Type B pancreatic cell (in vitro differentiated cells): ENCODE results near the gene GAB1. TPM values are rescaled to one million over a fixed set of nuclear protein-coding genes. Genes with fewer than 3 reads are reported as not detected.

Source experiments
- DNase-seq: peaks from one replicate; pipeline ENCODE4 v3.0.0; 2021; ENCODE audit warnings: mixed read lengths; ENCODE audit not compliant: unreplicated experiment; ENCODE audit errors: extremely low spot score
- H3K27ac Mint-ChIP-seq: 2 replicates; pipeline ENCODE4 v1.8.0; 2021; ENCODE audit warnings: mild to moderate bottlenecking, mixed read lengths
- H3K27me3 Mint-ChIP-seq: 2 replicates; pipeline ENCODE4 v1.8.0; 2021; ENCODE audit warnings: mixed read lengths
- H3K36me3 Mint-ChIP-seq: 2 replicates; pipeline ENCODE4 v1.8.0; 2021; ENCODE audit warnings: mixed read lengths
- H3K4me1 Mint-ChIP-seq: one replicate; pipeline ENCODE4 v1.8.0; 2021; ENCODE audit warnings: mixed read lengths; ENCODE audit not compliant: unreplicated experiment
- H3K4me3 Mint-ChIP-seq: 2 replicates; pipeline ENCODE4 v1.8.0; 2021; ENCODE audit warnings: mild to moderate bottlenecking, mixed read lengths
- H3K9me3 Mint-ChIP-seq: 2 replicates; pipeline ENCODE4 v1.8.0; 2021; ENCODE audit warnings: mixed read lengths
- total RNA-seq: library from RNA; stranded (reverse); gene quantifications from 2 replicates; pipeline ENCODE4 v1.2.1, GENCODE V29; 2021; ENCODE audit warnings: low replicate concordance
- TF ChIP-seq, protein P1 (sequence below): fragments of 200-600 bp; sonication (generic); conservative IDR thresholded peaks from 2 replicates; pipeline ENCODE4 v1.5.0; 2021; ENCODE audit warnings: antibody characterized with exemption, mild to moderate bottlenecking

Gene GAB1
- total RNA-seq, 1 donor from 2014 or later, result 27.0 TPM

DNA sequence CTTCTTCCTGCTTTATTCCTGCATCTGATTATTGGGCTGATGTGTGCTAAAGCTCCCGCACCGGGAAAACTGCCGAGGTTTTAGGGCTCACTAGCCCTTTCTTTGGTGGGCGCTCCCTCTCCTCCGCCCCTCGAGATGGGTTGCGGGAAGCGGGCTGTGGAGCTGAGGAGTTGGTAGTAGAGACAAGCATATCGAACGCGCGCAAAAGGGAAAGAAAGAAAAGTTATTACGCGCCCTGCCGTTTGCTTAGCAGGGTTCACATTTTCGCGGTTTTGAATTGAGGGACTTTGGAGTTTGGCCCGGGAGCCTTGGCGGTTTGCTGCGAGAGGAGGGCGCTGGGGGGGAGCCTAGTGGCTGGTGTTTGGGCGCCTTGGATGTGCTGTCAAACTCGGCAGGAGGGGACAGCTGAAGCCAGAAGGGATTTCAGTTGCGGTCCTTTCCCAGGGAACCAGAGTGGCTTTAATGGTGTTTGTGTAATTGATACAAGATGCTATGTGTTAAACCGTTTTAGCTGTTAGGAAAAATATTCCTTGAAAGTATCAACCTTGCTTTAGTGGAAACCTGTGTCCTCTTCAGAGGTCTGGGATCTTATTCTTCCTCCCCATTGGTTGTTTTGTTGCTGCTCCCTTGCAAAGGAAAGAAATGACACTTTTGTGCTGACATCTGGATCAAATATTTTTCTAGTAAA is 1.1 kb downstream of the GAB1 start:
- H3K9me3 Mint-ChIP-seq, result no peaks in the 10 kb centered on the region
- no peaks in the 10 kb centered on the region for H3K36me3 Mint-ChIP-seq
- no peaks in the 10 kb centered on the region for H3K27me3 Mint-ChIP-seq
- TF ChIP-seq, protein P1, sequence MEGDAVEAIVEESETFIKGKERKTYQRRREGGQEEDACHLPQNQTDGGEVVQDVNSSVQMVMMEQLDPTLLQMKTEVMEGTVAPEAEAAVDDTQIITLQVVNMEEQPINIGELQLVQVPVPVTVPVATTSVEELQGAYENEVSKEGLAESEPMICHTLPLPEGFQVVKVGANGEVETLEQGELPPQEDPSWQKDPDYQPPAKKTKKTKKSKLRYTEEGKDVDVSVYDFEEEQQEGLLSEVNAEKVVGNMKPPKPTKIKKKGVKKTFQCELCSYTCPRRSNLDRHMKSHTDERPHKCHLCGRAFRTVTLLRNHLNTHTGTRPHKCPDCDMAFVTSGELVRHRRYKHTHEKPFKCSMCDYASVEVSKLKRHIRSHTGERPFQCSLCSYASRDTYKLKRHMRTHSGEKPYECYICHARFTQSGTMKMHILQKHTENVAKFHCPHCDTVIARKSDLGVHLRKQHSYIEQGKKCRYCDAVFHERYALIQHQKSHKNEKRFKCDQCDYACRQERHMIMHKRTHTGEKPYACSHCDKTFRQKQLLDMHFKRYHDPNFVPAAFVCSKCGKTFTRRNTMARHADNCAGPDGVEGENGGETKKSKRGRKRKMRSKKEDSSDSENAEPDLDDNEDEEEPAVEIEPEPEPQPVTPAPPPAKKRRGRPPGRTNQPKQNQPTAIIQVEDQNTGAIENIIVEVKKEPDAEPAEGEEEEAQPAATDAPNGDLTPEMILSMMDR, result no peak
- DNase-seq, result no peak
- H3K4me3 Mint-ChIP-seq, result peak overlapping the region; percentile 98
- H3K27ac Mint-ChIP-seq, result peak overlapping the region; percentile 90
- H3K4me1 Mint-ChIP-seq, result peaks cover 14% of the 10 kb centered on the region

DNA sequence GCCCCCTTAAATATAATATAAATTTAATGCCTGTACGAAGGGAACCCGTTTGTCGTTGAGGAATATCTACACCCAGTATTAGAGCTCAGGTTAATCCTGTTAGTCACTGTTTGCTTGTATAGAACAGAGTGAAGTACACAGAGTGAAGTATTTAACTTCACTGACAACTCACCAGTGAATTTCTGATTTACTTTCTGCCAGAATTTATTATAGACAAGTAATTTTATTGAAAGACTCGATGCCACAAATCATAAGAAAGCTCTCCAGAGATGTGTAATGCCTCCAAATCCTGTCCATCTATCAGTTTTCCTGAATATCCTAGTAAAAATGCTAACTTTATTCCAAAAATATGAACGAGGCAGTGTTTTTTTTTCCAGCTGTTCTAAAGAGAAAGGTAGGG is 1.6 kb downstream of the GAB1 start:
- no peaks in the 10 kb centered on the region for H3K9me3 Mint-ChIP-seq
- no peaks in the 10 kb centered on the region for H3K36me3 Mint-ChIP-seq
- TF ChIP-seq, protein P1, result no peak
- H3K27me3 Mint-ChIP-seq, result no peaks in the 10 kb centered on the region
- peak overlapping the region; percentile 98 for H3K4me3 Mint-ChIP-seq
- DNase-seq, result no peak
- H3K4me1 Mint-ChIP-seq, result peaks cover 17% of the 10 kb centered on the region
- H3K27ac Mint-ChIP-seq, result no peak overlapping the region

- H3K4me3 Mint-ChIP-seq, result peak overlapping the region; percentile 23
- H3K4me1 Mint-ChIP-seq, result peaks cover 27% of the 10 kb centered on the region
- H3K27me3 Mint-ChIP-seq, result no peaks in the 10 kb centered on the region
- peak overlapping the region; percentile 13 for H3K27ac Mint-ChIP-seq
- no peaks in the 10 kb centered on the region for H3K9me3 Mint-ChIP-seq
- no peaks in the 10 kb centered on the region for H3K36me3 Mint-ChIP-seq
- TF ChIP-seq, protein P1, result no peak
- DNase-seq, result no peak
Measured at GRCh38 chr4:143339497-143339896, 2.8 kb downstream of the GAB1 start.

DNA sequence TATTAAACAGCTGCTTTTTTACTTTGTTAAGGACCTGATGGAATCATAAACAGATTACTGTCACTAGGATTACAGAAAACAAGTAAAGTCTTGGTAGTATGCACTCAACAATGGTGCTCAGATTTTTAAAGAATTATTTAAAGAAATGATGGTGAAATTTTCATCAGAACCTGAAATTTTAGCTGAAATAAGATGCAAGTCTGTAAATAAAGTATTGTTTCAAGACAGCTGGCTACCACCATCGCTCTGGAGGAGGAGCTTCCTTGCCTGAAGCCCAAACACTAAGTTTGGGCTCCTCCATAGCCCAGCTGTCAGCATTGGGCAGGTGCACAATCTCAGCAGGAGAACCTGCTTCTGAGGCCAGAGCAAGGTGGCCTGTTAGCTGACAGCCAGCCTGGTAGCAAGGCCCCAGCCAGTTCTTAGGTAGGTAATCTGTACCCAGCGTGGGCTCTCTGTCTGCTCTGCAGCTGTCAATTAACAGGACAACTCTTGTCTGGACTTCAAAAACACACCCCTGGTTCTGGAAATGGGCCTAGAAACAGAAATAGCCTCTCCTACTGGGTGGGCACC is 4.6 kb downstream of the GAB1 start:
- Mint-ChIP-seq H3K4me3 (no peak overlapping the region), H3K27ac (peak overlapping the region; percentile 67), H3K27me3 (no peaks in the 10 kb centered on the region), H3K9me3 (no peaks in the 10 kb centered on the region), H3K4me1 (peaks cover 39% of the 10 kb centered on the region), H3K36me3 (no peaks in the 10 kb centered on the region)
- TF ChIP-seq, protein P1, result no peak
- no peak for DNase-seq

DNA sequence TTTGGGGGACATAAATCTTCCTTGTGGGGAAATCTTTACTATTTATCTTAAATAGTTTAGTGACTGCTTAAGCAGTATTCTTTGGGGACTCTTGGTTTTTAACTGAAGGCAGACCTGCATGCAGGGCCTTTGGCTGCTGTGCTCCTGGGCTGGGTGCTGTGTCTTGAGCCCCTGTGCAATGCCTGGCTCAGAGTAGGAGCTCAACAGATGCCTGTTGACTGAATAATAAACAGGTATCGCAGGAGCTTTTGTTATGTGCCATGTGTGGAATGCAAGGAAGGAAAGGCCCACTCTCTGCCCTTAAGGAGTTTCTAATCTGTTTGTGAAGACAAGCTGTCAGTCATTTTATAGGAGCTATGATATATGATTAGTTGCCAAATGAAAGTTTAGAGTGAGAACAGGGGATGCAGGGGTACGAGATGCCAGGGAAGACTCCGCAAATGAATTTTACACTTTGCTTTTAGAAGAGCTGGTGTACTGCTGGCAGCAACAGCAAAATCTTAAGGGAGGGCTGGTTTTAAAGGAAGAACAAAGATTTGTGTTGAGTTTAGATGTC is 6.7 kb downstream of the GAB1 start:
- H3K4me1 Mint-ChIP-seq, result peaks cover 44% of the 10 kb centered on the region
- H3K9me3 Mint-ChIP-seq, result no peaks in the 10 kb centered on the region
- H3K27ac Mint-ChIP-seq, result no peak overlapping the region
- no peaks in the 10 kb centered on the region for H3K36me3 Mint-ChIP-seq
- H3K4me3 Mint-ChIP-seq, result peak overlapping the region; percentile 9
- no peak for DNase-seq
- H3K27me3 Mint-ChIP-seq, result no peaks in the 10 kb centered on the region
- TF ChIP-seq, protein P1, result no peak
